ENCODE measurements around the gene B4GALNT4.
A peak's percentile ranks its signal among the peaks of the same experiment; 100 is the strongest.
"Not testable (repeated sequence)": the region's sequence is repeated elsewhere in the genome, so short reads cannot be mapped to it uniquely, and the experiment has no call there.

B4GALNT4 gene

DNA sequence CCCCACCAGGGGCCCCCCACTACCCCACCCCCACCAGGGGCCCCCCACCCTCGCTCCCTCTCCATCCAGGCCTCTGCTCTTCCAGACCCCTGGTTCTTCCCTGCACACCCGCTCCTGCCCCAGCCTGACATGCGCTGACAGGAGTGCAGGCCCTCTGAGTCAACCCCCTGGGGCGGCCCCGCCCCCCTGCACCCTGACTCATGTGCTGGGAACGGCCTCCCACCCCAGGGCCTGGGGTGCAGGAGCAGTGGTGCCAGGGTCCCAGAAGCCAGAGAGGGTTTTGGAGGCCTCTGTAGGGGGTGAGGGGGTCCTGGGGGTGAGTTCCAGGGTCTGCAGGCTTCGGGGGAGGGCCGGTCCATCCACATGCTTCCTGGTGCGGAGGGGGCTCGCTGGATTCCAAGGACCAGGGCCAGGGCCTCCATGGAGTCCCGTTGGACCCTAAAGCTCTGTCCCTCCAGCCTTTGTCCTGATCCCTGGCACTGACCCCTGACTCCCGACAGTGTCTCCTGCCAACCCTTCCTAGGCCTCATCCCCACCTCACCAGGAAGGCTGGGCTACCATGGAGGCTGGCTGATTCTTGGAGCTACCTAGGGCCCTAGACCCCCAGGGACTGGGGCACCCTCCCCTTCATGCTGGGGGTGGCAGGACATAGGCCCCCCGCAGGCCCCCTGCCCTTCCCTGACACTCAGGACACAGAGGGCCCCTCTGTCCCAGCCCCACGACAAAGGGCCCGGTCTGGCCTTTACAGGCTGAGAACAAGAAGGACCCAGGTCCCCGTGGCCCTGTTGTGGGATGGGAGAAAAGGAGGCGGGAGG, 24.1 kb downstream of the B4GALNT4 start:
- peak; percentile 60 for DNase-seq (ENCODE audit: low read depth)

DNA sequence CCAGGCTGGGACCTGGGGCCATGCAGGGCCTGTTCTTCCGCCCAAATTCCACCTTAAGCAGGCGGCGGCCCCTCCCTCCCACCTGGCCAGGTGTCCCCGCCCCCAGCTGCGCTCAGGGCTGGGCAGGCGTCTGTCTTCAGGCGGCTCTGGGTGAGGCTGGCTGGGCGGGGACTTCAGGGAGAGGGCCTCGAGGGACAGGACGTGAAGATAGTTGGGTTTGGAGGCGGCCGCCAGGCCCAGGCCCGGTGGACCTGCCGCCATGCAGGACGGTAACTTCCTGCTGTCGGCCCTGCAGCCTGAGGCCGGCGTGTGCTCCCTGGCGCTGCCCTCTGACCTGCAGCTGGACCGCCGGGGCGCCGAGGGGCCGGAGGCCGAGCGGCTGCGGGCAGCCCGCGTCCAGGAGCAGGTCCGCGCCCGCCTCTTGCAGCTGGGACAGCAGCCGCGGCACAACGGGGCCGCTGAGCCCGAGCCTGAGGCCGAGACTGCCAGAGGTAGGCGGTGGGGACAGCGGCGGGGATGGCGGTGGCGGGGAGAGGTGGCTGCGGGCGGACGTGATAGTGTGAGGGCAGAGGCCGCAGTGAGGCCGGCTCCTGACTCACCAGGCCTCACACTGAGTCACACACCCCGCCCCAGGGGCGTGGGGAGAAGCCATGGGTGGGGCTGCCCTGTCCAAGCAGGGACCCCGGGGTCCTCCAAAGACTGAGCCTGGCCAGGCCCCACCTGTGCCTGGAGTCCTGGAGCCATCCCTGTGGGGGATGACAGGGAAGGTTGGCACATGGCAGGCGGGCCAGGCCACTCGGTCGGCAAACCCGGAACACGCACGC, 24.9 kb downstream of the B4GALNT4 start, which contains the start of gene PKP3:
TSS of gene PKP3 (plus strand) at position 176 of the 824 bp plus-strand sequence. CDS start at position 260, 84 bp downstream.
- peak; percentile 17 for DNase-seq (ENCODE audit: low read depth)

DNA sequence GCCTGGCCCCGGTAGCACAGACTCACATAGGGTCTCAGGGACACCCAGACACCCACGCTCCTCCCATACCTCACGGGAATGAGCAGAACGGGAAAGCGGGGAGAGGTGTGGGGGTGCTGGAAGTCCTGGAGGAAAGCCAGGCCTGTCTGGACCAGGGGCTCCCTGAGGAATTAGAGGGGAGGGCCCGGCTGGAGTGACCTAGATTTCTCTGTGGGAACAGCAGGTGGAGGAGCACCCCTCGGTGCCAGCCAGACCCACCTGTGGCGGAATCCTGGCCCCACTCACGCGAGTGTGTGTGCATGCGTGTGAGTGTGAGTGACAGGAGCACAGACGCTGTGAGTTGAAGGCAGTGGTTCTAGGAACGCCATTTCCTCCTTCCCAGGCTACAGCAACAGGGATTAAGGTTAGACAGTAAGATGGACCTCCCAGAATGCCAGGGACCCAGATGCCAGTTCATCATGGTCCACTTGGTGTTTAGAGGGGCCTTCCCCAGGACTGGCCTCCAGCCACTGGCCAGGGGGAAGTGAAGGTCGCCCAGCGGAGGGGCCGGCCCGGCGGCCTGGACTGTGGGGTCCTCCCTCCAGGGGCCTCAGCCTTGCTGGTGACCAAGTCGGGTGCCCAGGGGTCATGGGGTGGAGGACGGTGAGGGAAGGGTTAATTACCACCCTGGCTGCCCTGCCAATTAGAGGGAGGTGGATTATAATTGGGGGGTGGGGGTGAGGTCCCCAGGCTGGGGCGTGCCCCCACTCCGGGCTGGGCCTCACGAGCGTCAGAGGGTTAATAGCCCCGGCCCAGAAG, 25.8 kb downstream of the B4GALNT4 start:
- DNase-seq (ENCODE audit: low read depth) = no peak

DNA sequence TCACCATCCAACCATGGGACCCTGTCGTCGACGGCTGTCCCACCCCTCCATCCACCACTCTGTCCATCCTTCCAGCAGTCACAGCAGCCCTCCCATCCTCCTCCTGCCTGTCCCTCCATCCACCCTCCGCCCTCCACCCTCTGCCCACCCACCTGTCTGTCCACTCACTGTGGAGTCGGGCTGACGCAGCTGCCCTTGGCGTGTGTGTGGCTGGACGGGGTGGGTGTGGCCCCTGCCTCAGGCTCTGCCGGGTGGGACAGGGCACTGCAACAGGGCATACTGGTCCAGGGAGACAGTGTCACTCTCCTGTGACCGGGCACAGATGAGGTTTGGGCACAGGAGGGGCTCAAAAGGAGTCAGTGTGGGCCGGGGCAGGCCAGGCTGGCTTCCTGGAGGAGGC, 26.6 kb downstream of the B4GALNT4 start:
- DNase-seq (ENCODE audit: low read depth) = no peak

DNA sequence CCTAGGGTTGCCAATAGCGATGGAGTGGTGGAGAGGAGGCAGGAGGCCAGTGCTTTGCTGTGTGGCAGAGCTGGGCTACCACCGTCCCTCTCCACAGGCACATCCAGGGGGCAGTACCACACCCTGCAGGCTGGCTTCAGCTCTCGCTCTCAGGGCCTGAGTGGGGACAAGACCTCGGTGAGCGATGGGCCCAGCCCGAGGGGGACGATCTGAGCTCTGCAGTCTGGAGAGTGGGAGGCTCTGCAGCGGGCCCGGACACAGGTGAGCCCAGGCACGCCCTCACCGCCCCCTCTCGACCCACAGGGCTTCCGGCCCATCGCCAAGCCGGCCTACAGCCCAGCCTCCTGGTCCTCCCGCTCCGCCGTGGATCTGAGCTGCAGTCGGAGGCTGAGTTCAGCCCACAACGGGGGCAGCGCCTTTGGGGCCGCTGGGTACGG, 27.2 kb downstream of the B4GALNT4 start:
- DNase-seq (ENCODE audit: low read depth) = no peak

DNA sequence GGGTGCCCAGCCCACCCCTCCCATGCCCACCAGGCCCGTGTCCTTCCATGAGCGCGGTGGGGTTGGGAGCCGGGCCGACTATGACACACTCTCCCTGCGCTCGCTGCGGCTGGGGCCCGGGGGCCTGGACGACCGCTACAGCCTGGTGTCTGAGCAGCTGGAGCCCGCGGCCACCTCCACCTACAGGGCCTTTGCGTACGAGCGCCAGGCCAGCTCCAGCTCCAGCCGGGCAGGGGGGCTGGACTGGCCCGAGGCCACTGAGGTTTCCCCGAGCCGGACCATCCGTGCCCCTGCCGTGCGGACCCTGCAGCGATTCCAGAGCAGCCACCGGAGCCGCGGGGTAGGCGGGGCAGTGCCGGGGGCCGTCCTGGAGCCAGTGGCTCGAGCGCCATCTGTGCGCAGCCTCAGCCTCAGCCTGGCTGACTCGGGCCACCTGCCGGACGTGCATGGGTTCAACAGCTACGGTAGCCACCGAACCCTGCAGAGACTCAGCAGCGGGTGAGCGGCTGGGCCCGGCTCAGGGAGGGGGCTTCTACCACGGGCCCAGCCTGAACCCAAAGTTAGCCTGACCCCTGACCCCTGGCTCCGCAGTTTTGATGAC, 27.7 kb downstream of the B4GALNT4 start:
- DNase-seq (ENCODE audit: low read depth) = peak; percentile 31

DNA sequence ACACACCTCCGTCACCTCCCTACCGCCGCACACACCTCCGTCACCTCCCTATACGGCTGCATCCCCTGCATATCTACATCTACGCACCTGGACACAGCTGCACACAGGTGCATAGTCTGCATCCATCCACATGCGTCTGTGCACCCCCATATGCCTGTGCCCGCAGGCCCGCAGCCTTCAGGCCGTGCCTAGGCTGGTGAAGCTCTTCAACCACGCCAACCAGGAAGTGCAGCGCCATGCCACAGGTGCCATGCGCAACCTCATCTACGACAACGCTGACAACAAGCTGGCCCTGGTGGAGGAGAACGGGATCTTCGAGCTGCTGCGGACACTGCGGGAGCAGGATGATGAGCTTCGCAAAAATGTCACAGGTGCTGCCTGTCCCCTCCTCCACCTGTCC, 29.5 kb downstream of the B4GALNT4 start:
- no peak for DNase-seq (ENCODE audit: low read depth)

DNA sequence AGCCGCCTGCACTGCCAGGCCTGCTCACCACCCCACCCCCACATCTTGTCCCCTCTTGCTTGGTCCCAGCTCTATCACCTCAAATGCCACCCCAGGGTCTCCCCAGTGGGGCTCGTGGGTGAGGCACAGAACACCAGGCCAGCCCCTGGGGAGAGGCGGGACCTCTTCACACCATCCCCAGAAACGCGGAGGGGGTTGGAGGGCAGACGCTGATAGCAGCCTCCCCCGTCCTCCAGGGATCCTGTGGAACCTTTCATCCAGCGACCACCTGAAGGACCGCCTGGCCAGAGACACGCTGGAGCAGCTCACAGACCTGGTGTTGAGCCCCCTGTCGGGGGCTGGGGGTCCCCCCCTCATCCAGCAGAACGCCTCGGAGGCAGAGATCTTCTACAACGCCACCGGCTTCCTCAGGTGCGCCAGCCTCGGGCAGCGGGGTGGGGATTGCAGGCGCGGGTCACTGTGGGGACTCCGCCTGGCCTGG, 30.5 kb downstream of the B4GALNT4 start:
- DNase-seq (ENCODE audit: low read depth) = no peak

DNA sequence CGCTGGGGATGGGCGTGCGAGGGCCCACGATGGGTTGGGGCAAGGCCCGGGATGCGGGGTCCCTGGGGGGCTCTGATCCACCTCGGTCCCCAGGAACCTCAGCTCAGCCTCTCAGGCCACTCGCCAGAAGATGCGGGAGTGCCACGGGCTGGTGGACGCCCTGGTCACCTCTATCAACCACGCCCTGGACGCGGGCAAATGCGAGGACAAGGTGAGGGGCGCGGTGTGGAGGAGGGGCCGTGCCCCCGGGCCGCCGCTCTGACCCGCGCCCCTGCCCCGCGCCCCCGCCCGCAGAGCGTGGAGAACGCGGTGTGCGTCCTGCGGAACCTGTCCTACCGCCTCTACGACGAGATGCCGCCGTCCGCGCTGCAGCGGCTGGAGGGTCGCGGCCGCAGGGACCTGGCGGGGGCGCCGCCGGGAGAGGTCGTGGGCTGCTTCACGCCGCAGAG, 31.0 kb downstream of the B4GALNT4 start:
- no peak for DNase-seq (ENCODE audit: low read depth)

DNA sequence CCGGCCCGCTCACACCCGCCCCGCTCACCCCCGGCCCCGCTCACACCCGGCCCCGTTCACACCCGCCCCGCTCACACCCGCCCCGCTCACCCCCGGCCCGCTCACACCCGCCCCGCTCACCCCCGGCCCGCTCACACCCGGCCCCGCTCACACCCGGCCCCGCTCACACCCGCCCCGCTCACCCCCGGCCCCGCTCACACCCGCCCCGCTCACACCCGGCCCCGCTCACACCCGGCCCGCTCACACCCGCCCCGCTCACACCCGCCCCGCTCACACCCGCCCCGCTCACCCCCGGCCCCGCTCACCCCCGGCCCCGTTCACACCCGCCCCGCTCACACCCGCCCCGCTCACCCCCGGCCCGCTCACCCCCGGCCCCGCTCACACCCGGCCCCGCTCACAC, 31.9 kb downstream of the B4GALNT4 start:
- DNase-seq (ENCODE audit: low read depth) = not testable (repeated sequence)

DNA sequence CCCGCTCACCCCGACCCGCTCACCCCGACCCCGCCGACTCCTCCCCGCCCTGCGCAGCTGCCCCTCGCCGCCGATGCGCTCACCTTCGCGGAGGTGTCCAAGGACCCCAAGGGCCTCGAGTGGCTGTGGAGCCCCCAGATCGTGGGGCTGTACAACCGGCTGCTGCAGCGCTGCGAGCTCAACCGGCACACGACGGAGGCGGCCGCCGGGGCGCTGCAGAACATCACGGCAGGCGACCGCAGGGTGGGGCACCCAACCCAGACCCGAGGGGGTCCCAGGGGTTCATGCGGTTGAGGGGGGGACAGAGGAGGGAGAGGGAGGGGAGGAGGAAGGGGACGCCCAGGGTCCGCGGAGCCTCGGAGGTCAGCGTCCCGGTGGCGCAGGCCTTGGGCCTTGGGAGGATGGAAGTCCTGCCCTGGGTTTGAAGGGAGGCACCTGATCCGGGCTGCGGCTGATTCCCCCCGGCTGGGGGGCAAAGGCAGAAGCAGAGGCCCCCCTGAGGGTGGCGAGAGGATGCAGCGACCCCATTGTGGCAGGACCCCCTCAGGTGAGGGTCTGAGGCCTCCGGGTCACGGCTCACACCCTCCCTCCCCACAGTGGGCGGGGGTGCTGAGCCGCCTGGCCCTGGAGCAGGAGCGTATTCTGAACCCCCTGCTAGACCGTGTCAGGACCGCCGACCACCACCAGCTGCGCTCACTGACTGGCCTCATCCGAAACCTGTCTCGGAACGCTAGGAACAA, 33.9 kb downstream of the B4GALNT4 start:
- DNase-seq (ENCODE audit: low read depth) = no peak

DNA sequence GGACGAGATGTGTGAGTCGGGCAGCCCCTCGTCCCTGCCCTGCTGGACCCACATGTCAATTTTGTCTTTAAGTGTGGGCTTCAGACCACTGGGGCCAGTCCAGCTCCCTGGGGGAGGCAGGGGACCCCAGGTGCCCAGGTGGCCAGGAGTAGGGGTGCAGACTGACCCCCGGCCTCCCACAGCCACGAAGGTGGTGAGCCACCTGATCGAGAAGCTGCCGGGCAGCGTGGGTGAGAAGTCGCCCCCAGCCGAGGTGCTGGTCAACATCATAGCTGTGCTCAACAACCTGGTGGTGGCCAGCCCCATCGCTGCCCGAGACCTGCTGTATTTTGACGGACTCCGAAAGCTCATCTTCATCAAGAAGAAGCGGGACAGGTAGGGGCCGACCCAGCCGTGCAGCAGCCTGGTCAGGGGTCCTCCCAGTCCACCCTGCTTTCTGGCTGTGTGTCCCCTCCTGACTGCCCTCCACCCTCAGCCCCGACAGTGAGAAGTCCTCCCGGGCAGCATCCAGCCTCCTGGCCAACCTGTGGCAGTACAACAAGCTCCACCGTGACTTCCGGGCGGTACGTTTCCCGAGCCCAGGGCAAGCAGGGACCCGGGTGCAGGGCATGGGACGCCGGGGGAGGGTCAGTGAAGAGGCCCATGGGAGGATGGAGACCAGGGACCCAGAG, 34.6 kb downstream of the B4GALNT4 start:
- no peak for DNase-seq (ENCODE audit: low read depth)

DNA sequence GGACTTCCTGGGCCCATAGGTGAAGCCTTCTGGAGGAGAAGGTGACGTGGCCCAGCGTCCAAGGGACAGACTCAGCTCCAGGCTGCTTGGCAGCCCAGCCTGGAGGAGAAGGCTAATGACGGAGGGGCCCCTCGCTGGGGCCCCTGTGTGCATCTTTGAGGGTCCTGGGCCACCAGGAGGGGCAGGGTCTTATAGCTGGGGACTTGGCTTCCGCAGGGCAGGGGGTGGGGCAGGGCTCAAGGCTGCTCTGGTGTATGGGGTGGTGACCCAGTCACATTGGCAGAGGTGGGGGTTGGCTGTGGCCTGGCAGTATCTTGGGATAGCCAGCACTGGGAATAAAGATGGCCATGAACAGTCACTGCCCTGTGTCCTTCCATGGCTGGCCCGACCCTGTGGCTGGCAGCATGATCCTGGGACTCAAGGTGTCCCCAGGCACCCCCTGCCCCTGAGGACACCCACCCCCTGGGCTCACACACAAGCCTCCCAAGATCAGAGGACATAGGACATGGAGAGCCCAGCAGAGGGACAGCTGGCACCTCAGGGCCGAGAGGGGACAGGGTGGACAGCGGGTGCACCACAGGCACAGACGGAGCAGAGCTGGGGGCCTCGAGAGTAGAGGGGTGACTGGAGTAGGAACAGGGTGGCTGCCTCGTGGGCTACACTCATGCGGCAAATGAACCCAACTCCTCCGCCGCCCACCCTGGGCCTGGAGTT, 35.4 kb downstream of the B4GALNT4 start:
- DNase-seq (ENCODE audit: low read depth) = no peak

DNA sequence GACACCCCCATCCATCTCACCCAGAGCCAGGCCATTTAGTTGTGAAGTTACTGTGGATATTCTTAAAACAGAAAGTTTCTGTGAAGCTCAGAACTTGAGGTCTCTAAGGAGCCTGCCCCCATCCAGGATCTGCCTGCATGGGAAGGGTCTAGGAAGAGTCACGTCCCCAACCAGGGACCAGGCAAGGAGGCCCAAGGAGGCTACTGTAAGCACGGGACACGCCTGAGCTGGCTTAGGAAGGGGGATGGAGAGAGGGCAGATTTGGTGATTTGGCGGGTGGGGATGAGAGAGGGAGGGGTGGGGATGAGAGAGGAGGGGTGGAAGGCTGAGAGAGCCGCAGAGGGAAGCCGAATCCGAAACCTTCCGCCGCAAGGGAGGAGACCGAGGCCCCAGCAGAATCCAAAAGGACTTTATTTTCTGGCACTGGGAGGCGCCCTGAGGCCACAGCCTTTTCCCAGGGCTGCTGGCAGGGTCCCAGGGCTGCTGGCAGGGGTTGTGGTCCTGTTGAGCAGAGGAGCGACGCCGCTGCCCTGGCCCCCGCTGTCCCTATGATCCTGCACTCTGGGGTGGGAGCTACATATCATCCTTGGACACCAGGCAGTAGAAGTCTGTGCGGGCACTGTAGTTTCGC, 36.1 kb downstream of the B4GALNT4 start:
- peak; percentile 27 for DNase-seq (ENCODE audit: low read depth)

DNA sequence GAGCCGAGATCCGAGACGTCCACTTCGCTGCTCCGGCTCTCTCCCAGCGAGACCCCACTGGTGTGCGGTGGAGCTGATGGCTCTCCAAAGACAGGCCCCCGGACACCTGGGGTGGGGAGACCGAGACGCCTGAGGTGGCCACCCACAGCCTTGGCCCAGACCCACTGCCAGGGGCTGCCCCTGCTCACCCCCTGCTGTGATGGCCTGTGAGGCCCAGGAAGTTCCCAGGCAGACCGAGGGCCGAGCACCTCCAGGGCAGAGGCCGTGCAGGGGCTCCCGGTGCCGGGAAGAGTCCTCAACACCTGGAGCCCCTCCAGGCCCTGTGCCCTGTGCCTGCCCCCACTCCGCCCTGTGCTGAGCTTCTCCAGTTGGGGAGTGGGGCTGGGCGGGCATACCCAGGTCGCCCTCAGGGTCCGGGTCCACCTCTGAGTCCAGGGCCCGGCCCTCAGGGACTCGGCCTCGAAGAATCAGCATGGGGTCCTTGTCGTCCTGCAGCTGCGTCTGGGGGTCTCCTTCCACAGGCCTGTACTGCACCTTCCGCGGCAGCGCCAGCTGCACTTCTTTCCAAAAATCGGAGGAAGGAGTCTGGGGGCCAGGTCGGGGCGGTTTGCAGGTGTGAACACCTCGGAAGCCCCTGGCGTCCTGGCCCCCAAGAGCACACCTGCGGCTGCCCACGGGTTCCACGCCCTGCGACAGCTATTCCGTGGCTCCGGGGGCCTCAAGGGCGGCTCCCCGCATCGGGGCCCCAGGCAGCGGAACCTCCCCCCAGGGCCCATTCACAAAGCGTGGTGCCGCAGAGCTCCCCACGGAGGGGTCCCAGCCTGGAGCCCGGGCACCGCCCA, 36.9 kb downstream of the B4GALNT4 start:
- DNase-seq (ENCODE audit: low read depth) = no peak

DNA sequence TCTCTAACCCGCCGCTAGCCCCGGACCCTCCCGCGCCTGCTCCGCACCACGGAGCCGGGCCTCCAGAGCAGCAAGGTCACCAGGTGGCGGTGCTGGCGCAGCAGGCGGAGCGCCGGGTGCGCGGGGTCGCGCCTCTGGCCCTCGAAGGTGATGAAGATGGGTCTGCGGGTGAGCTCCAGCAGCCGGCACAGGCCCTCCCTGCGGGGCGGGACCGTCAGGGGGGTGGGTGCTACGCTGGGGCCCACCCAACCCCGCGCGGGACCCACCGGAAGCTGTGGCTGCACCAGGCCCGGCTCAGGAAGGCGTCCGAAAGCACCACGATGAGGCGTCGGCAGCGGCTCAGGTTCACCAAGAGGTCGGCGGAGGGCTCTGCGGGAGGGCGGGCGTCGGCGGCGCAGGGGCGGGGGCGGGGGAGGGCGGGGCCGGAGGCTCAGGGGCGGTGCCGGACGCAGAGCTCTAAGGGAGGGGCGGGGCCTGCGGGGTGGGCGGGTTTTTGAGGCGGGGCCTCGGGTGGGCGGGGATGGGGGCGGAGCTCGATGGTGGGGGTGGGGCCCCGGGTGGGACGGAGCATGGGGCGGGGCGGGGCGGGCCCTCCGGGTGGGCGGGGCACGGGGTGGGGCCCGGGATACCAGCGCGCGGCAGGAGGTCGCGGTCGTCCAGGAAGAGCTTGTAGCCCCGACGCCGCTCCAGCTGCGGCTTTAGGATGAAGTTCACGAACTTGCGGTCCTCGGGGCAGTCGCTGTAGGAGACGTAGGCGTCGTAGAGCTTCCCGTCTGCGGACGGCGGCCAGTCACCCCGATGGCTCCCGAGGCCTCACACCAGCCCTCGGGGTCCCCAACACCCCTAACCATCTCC, 37.7 kb downstream of the B4GALNT4 start:
- DNase-seq (ENCODE audit: low read depth) = peak; percentile 65

DNA sequence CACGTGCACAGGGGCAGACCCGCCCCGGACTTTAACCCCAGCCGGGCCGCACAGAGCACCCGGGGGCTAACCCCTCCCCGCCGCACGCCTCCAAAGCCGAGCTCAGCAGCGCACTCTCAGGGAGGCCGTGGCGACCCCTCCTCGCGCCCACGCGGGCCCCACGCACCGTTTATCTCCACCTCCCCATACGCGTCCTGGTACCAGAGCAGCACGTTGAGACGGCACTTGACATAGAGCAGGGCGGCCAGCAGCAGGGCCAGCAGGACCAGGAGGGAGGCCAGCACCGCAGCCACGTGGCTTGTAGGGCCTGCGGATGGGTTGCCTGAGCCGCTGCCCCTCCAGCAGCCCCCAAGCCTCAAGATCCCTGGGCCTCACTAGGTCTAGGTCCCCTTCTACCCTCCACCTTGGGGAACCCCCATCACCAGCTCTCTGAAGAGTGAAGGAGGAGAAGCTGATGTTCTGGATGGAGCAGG, 38.4 kb downstream of the B4GALNT4 start:
- DNase-seq (ENCODE audit: low read depth) = no peak

Data from fibroblast of gingiva (primary cell).